Left ventricle myocardium inferior (tissue), 1 donor: ENCODE results near the gene TMCC1. TPM values are rescaled to one million over a fixed set of nuclear protein-coding genes. Genes with fewer than 3 reads are reported as not detected.
A peak's percentile ranks its signal among the peaks of the same experiment; 100 is the strongest.

Experiments used
- DNase-seq: peaks from one replicate; pipeline ENCODE4 v3.0.0-alpha.2; 2020
- H3K27ac ChIP-seq: fragments of 200-600 bp; replicated peaks from 2 replicates; pipeline ENCODE4 v1.8.0; 2021
- H3K27me3 ChIP-seq: fragments of 200-600 bp; 2 replicates; pipeline ENCODE4 v1.8.0; 2021; ENCODE audit warnings: low read depth
- H3K36me3 ChIP-seq: fragments of 200-600 bp; 2 replicates; pipeline ENCODE4 v1.8.0; 2021
- H3K4me1 ChIP-seq: fragments of 200-600 bp; 2 replicates; pipeline ENCODE4 v1.8.0; 2021
- H3K4me3 ChIP-seq: fragments of 200-600 bp; 2 replicates; pipeline ENCODE4 v1.8.0; 2021; ENCODE audit warnings: mild to moderate bottlenecking, moderate library complexity
- H3K9me3 ChIP-seq: fragments of 200-600 bp; replicated peaks from 2 replicates; pipeline ENCODE4 v1.8.0; 2021
- intact Hi-C: fragments of 100-400 bp; cut with micrococcal nuclease; formaldehyde crosslinking; loops from one replicate; pipeline ENCODE4 v1.11.0; 2022
- total RNA-seq: library from RNA; stranded (reverse); fragmentation: NEBNext Ultra II Directional; extraction: Animal tissue kit (Norgen Biotek cat#: 25700); gene quantifications from one replicate; pipeline ENCODE4 v1.2.1, GENCODE V29; 2021
- TF ChIP-seq, protein P1 (sequence below): fragments of 200-600 bp; IDR thresholded peaks from 2 replicates; pipeline ENCODE4 v1.8.0; 2021; ENCODE audit warnings: antibody characterized with exemption, mild to moderate bottlenecking, borderline replicate concordance
- donor health status: DM: no; HTN: yes; CAD: no; lungs with severe emphysema.

The TMCC1 gene
- total RNA-seq, 1 donor from 2014 or later: 28.3 TPM

DNA sequence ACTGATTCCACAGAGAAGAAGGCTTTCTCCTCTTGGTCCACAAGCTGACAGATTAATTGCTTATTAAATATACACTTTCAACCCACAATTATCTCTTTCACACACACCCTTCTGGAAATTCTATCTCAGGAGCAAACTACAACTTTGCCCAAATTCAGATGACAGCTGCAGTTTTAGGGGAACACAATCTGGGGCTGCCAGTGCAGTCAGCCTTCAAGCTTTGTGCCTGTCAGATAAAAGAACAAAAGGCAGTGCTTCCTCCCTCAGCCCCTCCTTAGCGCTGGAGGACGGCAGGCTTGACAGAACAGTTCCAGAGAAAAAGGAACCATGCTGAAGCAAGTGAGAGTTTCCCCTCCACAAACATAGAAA is 99.6 kb downstream of the TMCC1 start:
- intact Hi-C loops: no loop called here
- H3K4me3 ChIP-seq: peak overlapping the region; percentile 45
- H3K36me3 ChIP-seq: no peaks in the 10 kb centered on the region
- H3K27ac ChIP-seq: peak overlapping the region; percentile 76
- peaks cover 24% of the 10 kb centered on the region for H3K4me1 ChIP-seq
- no peaks in the 10 kb centered on the region for H3K27me3 ChIP-seq
- TF ChIP-seq, protein P1, sequence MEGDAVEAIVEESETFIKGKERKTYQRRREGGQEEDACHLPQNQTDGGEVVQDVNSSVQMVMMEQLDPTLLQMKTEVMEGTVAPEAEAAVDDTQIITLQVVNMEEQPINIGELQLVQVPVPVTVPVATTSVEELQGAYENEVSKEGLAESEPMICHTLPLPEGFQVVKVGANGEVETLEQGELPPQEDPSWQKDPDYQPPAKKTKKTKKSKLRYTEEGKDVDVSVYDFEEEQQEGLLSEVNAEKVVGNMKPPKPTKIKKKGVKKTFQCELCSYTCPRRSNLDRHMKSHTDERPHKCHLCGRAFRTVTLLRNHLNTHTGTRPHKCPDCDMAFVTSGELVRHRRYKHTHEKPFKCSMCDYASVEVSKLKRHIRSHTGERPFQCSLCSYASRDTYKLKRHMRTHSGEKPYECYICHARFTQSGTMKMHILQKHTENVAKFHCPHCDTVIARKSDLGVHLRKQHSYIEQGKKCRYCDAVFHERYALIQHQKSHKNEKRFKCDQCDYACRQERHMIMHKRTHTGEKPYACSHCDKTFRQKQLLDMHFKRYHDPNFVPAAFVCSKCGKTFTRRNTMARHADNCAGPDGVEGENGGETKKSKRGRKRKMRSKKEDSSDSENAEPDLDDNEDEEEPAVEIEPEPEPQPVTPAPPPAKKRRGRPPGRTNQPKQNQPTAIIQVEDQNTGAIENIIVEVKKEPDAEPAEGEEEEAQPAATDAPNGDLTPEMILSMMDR: no peak
- H3K9me3 ChIP-seq: no peaks in the 10 kb centered on the region
- no peak for DNase-seq

GRCh38 chr3:129793319-129793718 is 100.2 kb downstream of the TMCC1 start:
- peaks cover 24% of the 10 kb centered on the region for H3K4me1 ChIP-seq
- H3K36me3 ChIP-seq: no peaks in the 10 kb centered on the region
- TF ChIP-seq, protein P1: no peak
- no peaks in the 10 kb centered on the region for H3K9me3 ChIP-seq
- intact Hi-C loops: no loop called here
- no peak for DNase-seq
- H3K4me3 ChIP-seq: no peak overlapping the region
- H3K27ac ChIP-seq: peak overlapping the region; percentile 76
- H3K27me3 ChIP-seq: no peaks in the 10 kb centered on the region

DNA sequence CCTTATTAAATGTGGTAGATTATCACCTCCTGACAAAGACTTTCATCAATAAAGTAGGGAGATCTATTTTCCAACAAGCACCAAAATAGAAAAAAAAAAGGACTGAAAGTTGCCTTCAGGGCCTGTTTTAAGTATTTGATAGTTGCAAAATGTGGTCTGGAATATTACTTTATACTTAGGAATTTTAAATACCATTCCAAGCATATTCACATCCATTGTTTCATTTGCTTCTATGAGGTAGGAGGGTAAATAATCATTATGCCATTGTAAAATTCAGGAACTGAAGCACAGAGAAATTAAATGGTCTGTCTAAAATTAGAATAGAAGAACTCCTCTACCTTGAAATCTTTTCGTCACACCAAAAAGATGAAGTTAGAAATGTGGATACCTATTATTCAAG is 110.0 kb downstream of the TMCC1 start:
- no peaks in the 10 kb centered on the region for H3K36me3 ChIP-seq
- intact Hi-C loops: no loop called here

DNA sequence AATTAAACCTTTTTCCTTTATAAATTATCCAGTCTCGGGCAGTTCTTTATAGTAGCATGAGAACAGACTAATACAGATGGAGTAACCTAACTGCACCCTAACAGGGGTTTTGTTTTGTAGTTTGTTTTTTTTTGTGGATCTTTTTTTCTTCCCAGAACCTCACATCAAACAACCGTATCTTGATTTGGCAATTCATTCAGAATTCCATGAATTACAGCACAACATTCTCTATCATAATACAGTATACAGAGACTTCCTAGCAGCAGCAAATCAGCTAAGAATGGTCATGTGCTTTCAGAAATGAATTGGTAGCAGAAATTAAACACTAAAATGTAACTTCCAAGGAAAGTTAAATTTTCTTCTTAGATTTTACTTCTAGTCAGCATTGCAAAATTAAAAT is 114.6 kb downstream of the TMCC1 start:
- H3K27ac ChIP-seq: no peak overlapping the region
- no peaks in the 10 kb centered on the region for H3K27me3 ChIP-seq
- no peak overlapping the region for H3K4me3 ChIP-seq
- no peak for DNase-seq
- H3K4me1 ChIP-seq: peaks cover 22% of the 10 kb centered on the region
- intact Hi-C loops: no loop called here
- H3K36me3 ChIP-seq: no peaks in the 10 kb centered on the region
- TF ChIP-seq, protein P1: no peak
- H3K9me3 ChIP-seq: no peaks in the 10 kb centered on the region

More for the DNA sequence above, 110.0 kb downstream of the TMCC1 start:
- Histone ChIP-seq H3K4me1 (peaks cover 19% of the 10 kb centered on the region), H3K4me3 (no peak overlapping the region), H3K9me3 (no peaks in the 10 kb centered on the region), H3K27ac (peak overlapping the region; percentile 0), H3K27me3 (no peaks in the 10 kb centered on the region)
- DNase-seq: no peak
- TF ChIP-seq, protein P1: no peak

DNA sequence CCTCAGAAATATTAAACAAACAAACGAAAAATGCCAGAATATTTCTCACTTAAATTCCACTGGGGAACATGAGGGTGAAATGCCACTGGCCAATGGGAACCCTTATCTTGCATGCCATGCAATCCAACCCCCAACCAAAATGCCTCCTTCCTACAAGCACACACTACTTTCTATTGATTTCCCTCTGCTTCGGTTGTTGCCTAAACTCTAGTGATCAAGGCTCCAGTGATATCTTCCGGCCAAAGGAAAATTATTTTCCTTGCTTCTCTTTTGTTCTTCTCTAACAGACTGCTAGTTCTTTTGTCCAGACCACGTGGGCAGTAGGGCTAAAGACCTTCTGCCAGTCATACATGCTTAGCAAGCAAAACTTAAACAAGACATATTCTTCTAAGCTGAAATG is 115.7 kb downstream of the TMCC1 start:
- H3K27ac ChIP-seq: no peak overlapping the region
- TF ChIP-seq, protein P1: no peak
- peaks cover 22% of the 10 kb centered on the region for H3K4me1 ChIP-seq
- no peaks in the 10 kb centered on the region for H3K27me3 ChIP-seq
- no peak overlapping the region for H3K4me3 ChIP-seq
- H3K9me3 ChIP-seq: no peaks in the 10 kb centered on the region
- H3K36me3 ChIP-seq: no peaks in the 10 kb centered on the region
- intact Hi-C loops: no loop called here
- no peak for DNase-seq

- Histone ChIP-seq H3K4me1 (peaks cover 22% of the 10 kb centered on the region), H3K36me3 (no peaks in the 10 kb centered on the region), H3K4me3 (no peak overlapping the region), H3K9me3 (no peaks in the 10 kb centered on the region), H3K27ac (no peak overlapping the region), H3K27me3 (no peaks in the 10 kb centered on the region)
- intact Hi-C loops: no loop called here
- TF ChIP-seq, protein P1: no peak
- no peak for DNase-seq
These were observed 117.6 kb downstream of the TMCC1 start for GRCh38 chr3:129775870-129776269.
